RWPE1 (cell line): ENCODE measurements around the gene TPO.

ENCODE experiments used
- CTCF ChIA-PET: fragments of 350-600 bp; sonication (Branson Sonifier 250); formaldehyde crosslinking; extraction: SDS; loops from one replicate; lab custom pipeline; 2021; lab: Yijun Ruan, JAX
- POLR2A ChIA-PET: fragments of 400-600 bp; formaldehyde crosslinking; extraction: SDS; loops from one replicate; lab custom pipeline; 2020; ENCODE audit warnings: antibody characterized with exemption; ENCODE audit not compliant: low non-redundant PET; lab: Yijun Ruan, JAX
- DNase-seq: peaks from one replicate; pipeline ENCODE4 v3.0.0; 2012; ENCODE audit warnings: low spot score
- H3K27ac ChIP-seq: fragments of 450-650 bp; 2 replicates; pipeline ENCODE4 v1.5.1; 2017
- CTCF ChIP-seq: fragments of 450-650 bp; conservative IDR thresholded peaks from 2 replicates; pipeline ENCODE4 v1.5.1; 2017; ENCODE audit warnings: low read depth, mild to moderate bottlenecking

TPO gene

DNA sequence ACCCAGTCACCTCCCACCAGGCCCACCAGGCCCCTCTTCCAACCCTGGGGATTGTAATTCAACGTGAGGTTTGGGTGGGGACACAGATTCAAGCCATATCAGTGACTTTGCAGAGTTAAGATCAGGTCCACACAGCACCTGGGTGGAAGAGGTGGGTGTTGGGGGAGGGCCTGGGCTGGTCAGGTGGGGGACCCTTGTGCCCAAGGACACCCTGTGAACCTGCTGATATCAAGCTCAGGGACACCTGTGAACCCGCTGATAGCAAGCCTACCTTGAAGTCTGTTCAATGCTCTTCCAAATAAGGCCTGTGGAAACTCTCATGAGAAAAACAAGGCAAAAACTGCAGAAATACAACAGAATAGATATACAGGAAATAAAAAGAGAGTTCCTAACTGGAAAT is 19.9 kb upstream of the TPO start:
- DNase-seq, result no peak
- ChIA-PET CTCF (no interaction called here), POLR2A (no interaction called here)
- H3K27ac ChIP-seq, result no peak overlapping the region
- TF ChIP-seq CTCF, result no peak

DNA sequence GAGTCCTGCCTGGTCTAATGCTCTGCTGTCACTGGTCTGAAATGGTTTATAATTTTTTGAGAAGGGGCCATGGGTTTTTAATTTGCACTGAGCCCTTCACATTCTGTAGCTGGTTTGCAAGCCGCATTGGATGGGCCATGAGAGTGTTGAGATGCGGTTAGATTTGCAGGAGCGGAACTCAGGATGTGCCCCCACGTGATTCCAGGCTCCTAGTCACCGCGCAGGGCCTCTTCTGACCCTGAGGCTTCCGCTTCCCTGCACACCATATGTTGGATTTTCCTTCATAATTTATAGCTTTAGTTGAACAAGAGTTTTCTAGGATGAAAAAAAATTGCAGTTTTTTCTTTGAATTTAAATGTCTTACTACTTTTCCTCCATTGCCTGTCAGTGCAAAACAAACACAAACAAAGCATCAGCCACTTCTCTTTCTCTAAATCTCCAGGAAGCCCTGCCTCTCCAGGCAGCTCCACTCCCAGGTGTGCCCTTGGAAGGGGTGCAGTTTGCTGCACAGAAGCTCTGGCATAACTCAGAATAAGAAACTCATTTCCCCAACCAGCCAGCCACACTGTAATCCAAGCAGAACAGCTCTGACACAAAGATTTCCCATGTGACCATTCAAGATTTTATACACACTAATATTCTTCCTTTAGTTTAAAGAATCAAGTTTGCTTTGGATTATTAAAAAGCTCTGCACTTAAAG is 18.4 kb upstream of the TPO start:
- ChIA-PET POLR2A (no interaction called here), CTCF (no interaction called here)
- TF ChIP-seq CTCF, result no peak
- no peak for DNase-seq
- H3K27ac ChIP-seq, result no peak overlapping the region

GRCh38 chr2:1397350-1397749 is 15.9 kb upstream of the TPO start:
- ChIA-PET POLR2A (no interaction called here), CTCF (no interaction called here)
- no peak for TF ChIP-seq CTCF

DNA sequence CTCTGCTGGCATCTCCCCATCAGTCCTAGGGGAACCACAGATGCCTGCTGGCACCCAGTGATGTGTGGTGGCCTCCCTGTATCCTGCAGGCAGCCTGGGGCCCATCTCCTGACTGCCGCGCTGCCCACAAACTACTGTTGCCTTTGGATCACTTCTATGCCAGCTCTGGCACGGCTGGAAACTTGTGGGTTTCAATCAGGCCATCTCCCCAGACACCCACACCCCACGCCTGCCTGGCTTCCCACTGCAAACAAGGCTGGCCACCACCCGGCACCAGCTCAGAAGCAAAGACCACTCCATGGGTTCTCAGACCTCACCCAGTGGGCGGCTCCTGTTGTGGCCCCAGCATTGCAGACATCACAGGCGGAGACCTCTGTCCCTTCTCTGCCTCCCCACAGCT is 15.1 kb upstream of the TPO start:
- POLR2A ChIA-PET, result no interaction called here
- TF ChIP-seq CTCF, result no peak
- no peak for DNase-seq
- no peak overlapping the region for H3K27ac ChIP-seq
- CTCF ChIA-PET, result no interaction called here

More at GRCh38 chr2:1397350-1397749, 15.9 kb upstream of the TPO start:
- H3K27ac ChIP-seq, result no peak overlapping the region
- no peak for DNase-seq

GRCh38 chr2:1400943-1401735 is 12.1 kb upstream of the TPO start:
- no peak for TF ChIP-seq CTCF
- POLR2A ChIA-PET, result interaction anchor here (0.6 kb wide), 1 partner anchor 1187 kb away, joined by 3 read pairs; no protein-coding TSS in a partner anchor
- no peak for DNase-seq
- CTCF ChIA-PET, result no interaction called here
- no peak overlapping the region for H3K27ac ChIP-seq

DNA sequence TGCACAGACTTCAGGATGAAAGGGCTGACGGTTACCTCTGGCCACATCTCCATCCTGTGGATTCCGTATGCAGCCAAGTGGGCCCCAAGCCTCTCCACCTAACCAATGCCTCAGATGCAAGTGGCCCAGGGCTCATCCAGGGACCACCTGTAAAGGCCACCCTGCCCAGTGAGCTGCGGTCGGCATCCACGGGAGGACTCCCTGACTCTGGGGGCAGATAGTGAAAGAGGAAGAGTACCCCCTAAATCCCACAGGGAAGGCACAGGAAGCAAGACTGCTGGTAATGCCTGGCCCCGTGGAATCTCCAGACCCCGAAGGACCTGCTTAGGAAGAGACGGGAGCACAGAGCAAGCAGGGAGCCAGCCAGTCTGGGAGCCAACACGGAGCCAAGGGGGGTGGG is 11.2 kb upstream of the TPO start:
- no peak for DNase-seq
- ChIA-PET POLR2A (no interaction called here), CTCF (no interaction called here)
- no peak for TF ChIP-seq CTCF
- no peak overlapping the region for H3K27ac ChIP-seq
